AG04449 (cell line): ENCODE measurements around the gene NELL1.

ENCODE experiments used
- CTCF ChIA-PET: fragments of 350-600 bp; formaldehyde crosslinking; extraction: SDS; loops from one replicate; lab custom pipeline; 2021; ENCODE audit warnings: antibody characterized with exemption; lab: Yijun Ruan, JAX
- POLR2A ChIA-PET: fragments of 400-600, 350-600 bp; formaldehyde crosslinking; extraction: SDS; loops from one replicate; lab custom pipeline; 2020; ENCODE audit warnings: antibody characterized with exemption, inconsistent platforms; lab: Yijun Ruan, JAX
- DNase-seq: peaks from one replicate; pipeline ENCODE4 v3.0.0-alpha.2; 2010; ENCODE audit warnings: low read depth, low spot score
- H3K4me3 ChIP-seq: 2 replicates; pipeline ENCODE4 v1.5.1; 2011; ENCODE audit warnings: low read depth, mild to moderate bottlenecking, control low read depth, low read length
- CTCF ChIP-seq: IDR thresholded peaks from one replicate; pipeline ENCODE4 v1.5.1; 2011; ENCODE audit warnings: mild to moderate bottlenecking, moderate library complexity, low read length, control low read depth, inconsistent platforms; ENCODE audit not compliant: insufficient read depth; ENCODE audit errors: missing control alignments

NELL1 gene

GRCh38 chr11:20980736-20981135 lies 311.4 kb downstream of the NELL1 start:
- POLR2A ChIA-PET, result no interaction called here
- TF ChIP-seq CTCF, result no peak
- CTCF ChIA-PET, result no interaction called here
- H3K4me3 ChIP-seq, result no peak overlapping the region
- DNase-seq, result no peak

GRCh38 chr11:20990447-20990846 lies 321.1 kb downstream of the NELL1 start:
- DNase-seq, result no peak
- ChIA-PET CTCF (no interaction called here), POLR2A (no interaction called here)
- TF ChIP-seq CTCF, result no peak
- no peak overlapping the region for H3K4me3 ChIP-seq

- TF ChIP-seq CTCF, result no peak
- CTCF ChIA-PET, result no interaction called here
- no peak for DNase-seq
- H3K4me3 ChIP-seq, result no peak overlapping the region
- POLR2A ChIA-PET, result no interaction called here
Observed at GRCh38 chr11:20991471-20991870, 322.1 kb downstream of the NELL1 start.

GRCh38 chr11:21007297-21007696 lies 337.9 kb downstream of the NELL1 start:
- no peak for DNase-seq
- no peak overlapping the region for H3K4me3 ChIP-seq
- no peak for TF ChIP-seq CTCF
- ChIA-PET CTCF (no interaction called here), POLR2A (no interaction called here)

- POLR2A ChIA-PET, result no interaction called here
- no peak for TF ChIP-seq CTCF
- CTCF ChIA-PET, result no interaction called here
- no peak overlapping the region for H3K4me3 ChIP-seq
- DNase-seq, result no peak
Observed at GRCh38 chr11:21018248-21018647, 348.9 kb downstream of the NELL1 start.

GRCh38 chr11:21026685-21027084 lies 357.3 kb downstream of the NELL1 start:
- CTCF ChIA-PET, result no interaction called here
- H3K4me3 ChIP-seq, result no peak overlapping the region
- DNase-seq, result no peak
- TF ChIP-seq CTCF, result no peak
- POLR2A ChIA-PET, result no interaction called here
